AG09319 (cell line): Measurements from ENCODE around the gene KCTD2.
A peak's percentile ranks its signal among the peaks of the same experiment; 100 is the strongest.

Source experiments
- DNase-seq: peaks from one replicate; pipeline ENCODE4 v3.0.0-alpha.2; 2010; ENCODE audit warnings: low read depth; ENCODE audit errors: extremely low read depth
- TF ChIP-seq, protein P1 (sequence below): IDR thresholded peaks from 2 replicates; pipeline ENCODE4 v1.5.1; 2011; ENCODE audit warnings: low read depth, mild to moderate bottlenecking, inconsistent platforms, low read length, moderate library complexity

KCTD2 gene, protein sequence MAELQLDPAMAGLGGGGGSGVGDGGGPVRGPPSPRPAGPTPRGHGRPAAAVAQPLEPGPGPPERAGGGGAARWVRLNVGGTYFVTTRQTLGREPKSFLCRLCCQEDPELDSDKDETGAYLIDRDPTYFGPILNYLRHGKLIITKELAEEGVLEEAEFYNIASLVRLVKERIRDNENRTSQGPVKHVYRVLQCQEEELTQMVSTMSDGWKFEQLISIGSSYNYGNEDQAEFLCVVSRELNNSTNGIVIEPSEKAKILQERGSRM

DNA sequence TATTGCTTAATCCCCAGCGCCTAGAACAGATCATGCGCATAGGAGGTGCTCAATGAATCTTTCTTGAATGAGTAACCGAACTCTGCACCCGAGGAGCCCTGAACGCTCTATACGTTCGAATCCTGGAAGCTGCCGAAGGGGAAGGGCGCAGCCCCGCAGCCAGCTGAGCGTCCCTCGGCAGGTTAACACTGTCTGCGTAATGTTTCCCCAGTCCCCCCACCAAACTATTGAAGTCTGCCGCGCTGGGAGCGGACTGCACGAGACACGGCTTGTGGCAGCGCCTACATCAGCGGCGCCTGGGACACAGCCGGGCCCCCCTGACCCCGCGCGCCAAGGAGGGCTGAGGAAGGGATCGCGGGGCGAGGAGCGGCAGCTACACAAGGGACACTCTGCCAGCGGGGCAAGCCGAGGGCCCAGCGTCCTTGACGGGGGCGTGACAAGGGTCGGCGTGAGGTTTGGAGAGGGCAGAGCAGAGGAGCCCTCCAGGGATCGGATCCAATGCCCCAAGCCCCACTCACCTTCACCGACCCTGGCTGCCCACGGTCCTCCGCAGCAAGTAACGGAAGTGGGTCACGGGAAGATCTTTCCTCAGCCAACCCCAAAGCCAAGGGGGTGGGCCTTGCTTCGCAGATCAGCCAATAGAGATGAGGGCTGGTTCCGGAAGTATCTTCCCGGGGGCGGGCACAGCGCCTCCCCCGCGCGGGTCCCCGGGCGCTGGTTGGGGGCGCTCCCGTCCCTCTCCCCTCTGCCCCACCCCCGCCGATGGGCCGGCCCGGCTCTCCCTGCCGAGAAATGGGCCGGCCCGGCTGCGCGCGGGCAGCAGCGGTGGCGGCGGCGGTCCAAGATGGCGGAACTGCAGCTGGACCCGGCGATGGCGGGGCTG lies at the start of gene KCTD2, which contains the start of gene ATP5PD:
TSS of gene KCTD2 (plus strand) at position 819 of the 883 bp plus-strand sequence. CDS start at position 845, 26 bp downstream.
TSS of gene ATP5PD (minus strand) at position 563 of the 883 bp plus-strand sequence. CDS start 4,319 bp downstream, outside the sequence.
- TF ChIP-seq, protein P1, sequence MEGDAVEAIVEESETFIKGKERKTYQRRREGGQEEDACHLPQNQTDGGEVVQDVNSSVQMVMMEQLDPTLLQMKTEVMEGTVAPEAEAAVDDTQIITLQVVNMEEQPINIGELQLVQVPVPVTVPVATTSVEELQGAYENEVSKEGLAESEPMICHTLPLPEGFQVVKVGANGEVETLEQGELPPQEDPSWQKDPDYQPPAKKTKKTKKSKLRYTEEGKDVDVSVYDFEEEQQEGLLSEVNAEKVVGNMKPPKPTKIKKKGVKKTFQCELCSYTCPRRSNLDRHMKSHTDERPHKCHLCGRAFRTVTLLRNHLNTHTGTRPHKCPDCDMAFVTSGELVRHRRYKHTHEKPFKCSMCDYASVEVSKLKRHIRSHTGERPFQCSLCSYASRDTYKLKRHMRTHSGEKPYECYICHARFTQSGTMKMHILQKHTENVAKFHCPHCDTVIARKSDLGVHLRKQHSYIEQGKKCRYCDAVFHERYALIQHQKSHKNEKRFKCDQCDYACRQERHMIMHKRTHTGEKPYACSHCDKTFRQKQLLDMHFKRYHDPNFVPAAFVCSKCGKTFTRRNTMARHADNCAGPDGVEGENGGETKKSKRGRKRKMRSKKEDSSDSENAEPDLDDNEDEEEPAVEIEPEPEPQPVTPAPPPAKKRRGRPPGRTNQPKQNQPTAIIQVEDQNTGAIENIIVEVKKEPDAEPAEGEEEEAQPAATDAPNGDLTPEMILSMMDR = no peak
- DNase-seq = peak; percentile 92

DNA sequence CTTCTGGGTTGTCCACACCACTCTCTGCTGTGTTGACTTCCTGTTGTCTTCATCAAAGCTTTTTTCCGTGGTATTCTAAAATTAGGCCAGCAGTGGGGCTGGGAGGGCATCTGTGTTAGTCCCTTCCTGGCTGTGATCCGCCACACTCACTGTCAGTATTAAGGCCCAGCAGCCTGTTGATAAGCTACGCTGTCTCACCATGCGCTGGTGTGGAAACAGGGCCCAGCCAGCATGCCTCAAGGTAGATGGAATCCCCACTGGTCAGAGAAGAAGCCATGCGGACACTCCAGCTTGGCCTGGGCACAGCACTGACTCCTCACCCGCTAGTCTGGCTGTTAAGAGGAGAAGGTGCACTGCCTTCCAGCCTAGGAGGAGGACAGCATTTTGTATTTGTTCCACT lies 48.2 kb upstream of the KCTD2 start:
- DNase-seq = no peak
- TF ChIP-seq, protein P1 = no peak

DNA sequence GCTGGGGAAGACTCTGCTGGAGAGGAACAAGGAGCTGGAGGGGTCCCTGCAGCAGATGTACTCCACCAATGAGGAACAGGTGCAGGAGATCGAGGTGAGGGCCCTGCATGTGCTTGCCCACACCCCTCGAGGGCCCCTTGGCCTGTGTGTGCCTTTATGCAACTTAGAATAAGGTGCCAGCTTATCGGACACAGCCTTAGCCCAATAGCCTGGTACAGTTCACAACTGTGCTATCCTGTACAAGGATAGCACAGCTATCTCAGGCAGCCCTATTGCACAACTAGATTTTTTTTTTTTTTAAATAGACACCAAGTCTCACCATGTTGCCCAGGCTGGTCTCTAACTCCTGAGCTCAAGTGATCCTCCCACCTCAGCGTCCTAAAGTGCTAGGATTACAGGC lies 47.5 kb upstream of the KCTD2 start:
- TF ChIP-seq, protein P1 = no peak
- DNase-seq = no peak

DNA sequence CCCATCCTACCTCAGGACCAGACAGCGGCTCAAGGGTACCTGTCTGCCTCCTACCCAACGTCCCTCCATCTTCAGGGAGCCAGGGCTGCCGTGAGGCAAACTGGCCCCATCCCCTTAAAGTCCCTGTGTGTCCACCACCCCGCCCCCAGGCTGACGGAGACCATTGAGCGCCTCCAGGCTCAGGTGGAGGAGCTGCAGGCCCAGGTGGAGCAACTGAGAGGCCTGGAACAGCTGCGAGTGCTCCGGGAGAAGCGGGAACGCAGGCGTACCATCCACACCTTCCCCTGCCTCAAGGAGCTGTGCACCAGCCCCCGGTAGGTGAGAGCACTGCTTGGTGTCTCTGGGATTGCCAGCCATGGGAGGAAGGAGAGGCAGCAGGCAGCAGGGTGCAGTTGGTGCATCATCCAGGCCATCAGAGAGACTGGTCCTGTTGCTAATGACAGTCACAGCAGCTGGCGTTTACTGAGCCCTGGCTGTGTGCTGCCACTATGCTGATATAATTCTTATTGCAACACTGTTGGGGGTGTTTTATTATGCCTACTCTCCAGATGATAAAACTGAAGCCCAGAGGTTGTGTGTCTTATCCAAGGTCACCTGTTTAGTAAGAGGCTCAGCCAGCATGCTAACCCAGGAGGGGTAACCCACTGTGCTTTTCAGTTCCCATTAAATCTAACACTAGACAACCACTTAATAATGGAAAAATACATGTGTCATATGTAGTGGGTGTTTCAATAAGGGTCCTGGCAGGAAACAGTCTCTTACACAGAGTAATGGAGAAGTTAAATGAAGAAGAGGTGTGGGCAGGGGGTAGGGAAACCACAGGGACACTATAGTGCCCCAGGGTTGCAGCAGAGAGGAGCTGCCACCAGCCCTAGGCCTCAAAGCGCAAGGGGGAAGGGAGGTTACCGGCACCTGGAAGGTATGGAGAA lies 44.8 kb upstream of the KCTD2 start:
- DNase-seq = no peak
- TF ChIP-seq, protein P1 = no peak

DNA sequence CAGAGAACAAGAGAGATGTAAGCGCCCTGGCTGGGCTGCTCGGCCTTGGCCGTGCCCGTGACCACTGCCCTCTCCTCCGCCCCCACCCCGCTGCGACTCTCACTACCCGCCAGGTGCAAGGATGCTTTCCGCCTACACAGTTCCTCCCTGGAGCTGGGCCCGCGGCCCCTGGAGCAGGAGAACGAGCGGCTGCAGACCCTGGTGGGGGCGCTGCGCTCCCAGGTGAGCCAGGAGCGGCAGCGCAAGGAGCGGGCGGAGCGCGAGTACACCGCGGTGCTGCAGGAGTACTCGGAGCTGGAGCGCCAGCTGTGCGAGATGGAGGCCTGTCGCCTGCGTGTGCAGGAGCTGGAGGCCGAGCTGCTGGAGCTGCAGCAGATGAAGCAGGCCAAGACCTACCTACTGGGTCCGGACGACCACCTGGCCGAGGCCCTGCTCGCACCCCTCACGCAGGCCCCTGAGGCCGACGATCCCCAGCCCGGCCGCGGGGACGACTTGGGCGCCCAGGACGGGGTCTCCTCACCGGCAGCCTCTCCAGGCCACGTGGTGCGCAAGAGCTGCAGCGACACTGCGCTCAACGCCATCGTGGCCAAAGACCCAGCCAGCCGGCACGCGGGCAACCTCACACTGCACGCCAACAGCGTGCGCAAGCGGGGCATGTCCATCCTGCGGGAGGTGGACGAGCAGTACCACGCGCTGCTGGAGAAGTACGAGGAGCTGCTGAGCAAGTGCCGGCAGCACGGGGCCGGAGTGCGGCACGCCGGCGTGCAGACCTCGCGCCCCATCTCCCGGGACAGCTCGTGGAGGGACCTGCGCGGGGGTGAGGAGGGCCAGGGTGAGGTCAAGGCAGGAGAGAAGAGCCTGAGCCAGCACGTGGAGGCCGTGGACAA lies 43.7 kb upstream of the KCTD2 start:
- no peak for DNase-seq
- TF ChIP-seq, protein P1 = no peak

DNA sequence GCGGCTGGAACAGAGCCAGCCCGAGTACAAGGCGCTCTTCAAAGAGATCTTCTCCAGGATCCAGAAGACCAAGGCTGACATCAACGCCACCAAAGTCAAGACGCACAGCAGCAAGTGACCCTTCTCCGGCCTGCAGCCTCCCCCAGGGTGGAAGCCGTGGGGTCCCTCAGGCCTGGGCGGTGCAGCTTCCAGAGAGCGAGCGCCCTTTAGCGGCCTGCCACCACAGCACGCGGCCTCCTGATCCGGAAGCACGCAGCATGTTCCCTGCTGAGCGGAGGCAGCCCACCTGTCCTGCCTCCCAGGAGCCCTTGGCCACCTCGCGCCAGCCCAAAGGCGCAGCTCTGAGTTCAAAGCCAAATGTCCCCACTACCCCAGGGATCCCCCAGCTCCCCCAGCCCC lies 43.1 kb upstream of the KCTD2 start:
- TF ChIP-seq, protein P1 = no peak
- DNase-seq = no peak
